CD14-positive monocyte (primary cell): ENCODE results near the gene TTF2. TPM values are rescaled to one million over a fixed set of nuclear protein-coding genes. Genes with fewer than 3 reads are reported as not detected.

Source experiments
- DNase-seq, 3 donors: peaks; one replicate each; pipeline ENCODE4 v3.0.0-alpha.2; 2011 to 2022
- H2AFZ ChIP-seq: 2 replicates; pipeline ENCODE4 v1.6.0; 2012; ENCODE audit warnings: mild to moderate bottlenecking, low read depth, low read length, inconsistent platforms; ENCODE audit not compliant: insufficient read depth, poor library complexity, severe bottlenecking
- H3K27ac ChIP-seq, 2 donors: 1 replicate in 1 of 2; 2 replicates in 1 of 2; pipeline ENCODE4 v1.5.1; 2012 to 2013; ENCODE audit warnings: low read length in 2 of 2, control low read depth in 1 of 2, inconsistent platforms in 1 of 2, low read depth in 1 of 2, mild to moderate bottlenecking in 1 of 2
- H3K27me3 ChIP-seq, 2 donors: one replicate each; pipeline versions ENCODE4 v1.6.0 to v1.6.1; 2011 to 2013; ENCODE audit warnings: low read length in 2 of 2; ENCODE audit not compliant: control insufficient read depth in 2 of 2, insufficient read depth in 2 of 2
- H3K36me3 ChIP-seq, 2 donors: replicated peaks in 1 of 2; 1 replicate in 1 of 2; 2 replicates in 1 of 2; pipeline versions ENCODE4 v1.5.1 to v1.6.1; 2012 to 2013; ENCODE audit warnings: low read length in 2 of 2, control low read depth in 1 of 2, inconsistent platforms in 1 of 2, mild to moderate bottlenecking in 1 of 2; ENCODE audit not compliant: insufficient read depth in 2 of 2, control insufficient read depth in 1 of 2
- H3K4me1 ChIP-seq, 2 donors: 1 replicate in 1 of 2; 2 replicates in 1 of 2; pipeline versions ENCODE4 v1.5.1 to v1.6.1; 2012 to 2013; ENCODE audit warnings: low read length in 2 of 2, control low read depth in 1 of 2, inconsistent platforms in 1 of 2, mild to moderate bottlenecking in 1 of 2, moderate library complexity in 1 of 2; ENCODE audit not compliant: insufficient read depth in 2 of 2, control insufficient read depth in 1 of 2
- H3K4me2 ChIP-seq: replicated peaks from 2 replicates; pipeline ENCODE3; 2012; ENCODE audit warnings: low read length, moderate library complexity, mild to moderate bottlenecking; ENCODE audit not compliant: poor library complexity, severe bottlenecking; ENCODE audit errors: extremely low read depth
- H3K4me3 ChIP-seq, 3 experiments: fragments of 200-600 bp in 1 of 3; sonication (generic) in 1 of 3; replicated peaks in 1 of 3; 1 replicate in 2 of 3; 2 replicates in 1 of 3; pipeline ENCODE4 v1.5.1; 2011 to 2013; ENCODE audit warnings: low read length in 3 of 3, mild to moderate bottlenecking in 3 of 3, control low read depth in 2 of 3, low read depth in 2 of 3, inconsistent platforms in 1 of 3, moderate library complexity in 1 of 3
- H3K79me2 ChIP-seq: 2 replicates; pipeline ENCODE4 v1.6.0; 2012; ENCODE audit warnings: mild to moderate bottlenecking, control low read depth, inconsistent platforms, low read length, moderate library complexity; ENCODE audit not compliant: insufficient read depth
- H3K9ac ChIP-seq: 2 replicates; pipeline ENCODE4 v1.6.0; 2017; ENCODE audit warnings: low read length, mild to moderate bottlenecking; ENCODE audit not compliant: insufficient read depth, poor library complexity, severe bottlenecking
- H3K9me3 ChIP-seq, 2 donors: replicated peaks in 1 of 2; 1 replicate in 1 of 2; 2 replicates in 1 of 2; pipeline versions ENCODE4 v1.5.1 to v1.6.1; 2012 to 2013; ENCODE audit warnings: low read length in 2 of 2, control low read depth in 1 of 2; ENCODE audit not compliant: control insufficient read depth in 1 of 2, insufficient read depth in 1 of 2
- H4K20me1 ChIP-seq: 2 replicates; pipeline ENCODE4 v1.6.0; 2012; ENCODE audit warnings: mild to moderate bottlenecking, low read length, control low read depth, moderate library complexity; ENCODE audit not compliant: insufficient read depth
- H3K27ac Mint-ChIP-seq, 7 donors: one replicate each; pipeline ENCODE4 v1.8.0; 2020; ENCODE audit warnings: mild to moderate bottlenecking in 7 of 7, mixed read lengths in 7 of 7, moderate library complexity in 6 of 7, inconsistent platforms in 2 of 7
- H3K27me3 Mint-ChIP-seq, 3 donors: one replicate each; pipeline ENCODE4 v1.8.0; 2021 to 2022; ENCODE audit warnings: low read depth in 3 of 3, mild to moderate bottlenecking in 3 of 3, mixed read lengths in 3 of 3, moderate library complexity in 3 of 3, inconsistent platforms in 1 of 3
- H3K36me3 Mint-ChIP-seq, 2 donors: one replicate each; pipeline ENCODE4 v1.8.0; 2020; ENCODE audit warnings: mixed read lengths in 2 of 2, inconsistent platforms in 1 of 2, mild to moderate bottlenecking in 1 of 2
- H3K4me1 Mint-ChIP-seq: one replicate; pipeline ENCODE4 v1.8.0; 2020; ENCODE audit warnings: mild to moderate bottlenecking, mixed read lengths
- H3K4me3 Mint-ChIP-seq, 2 donors: one replicate each; pipeline ENCODE4 v1.8.0; 2020; ENCODE audit warnings: mild to moderate bottlenecking in 2 of 2, mixed read lengths in 2 of 2, moderate library complexity in 1 of 2
- H3K9me3 Mint-ChIP-seq, 7 donors: one replicate each; pipeline ENCODE4 v1.8.0; 2020 to 2022; ENCODE audit warnings: mixed read lengths in 7 of 7, mild to moderate bottlenecking in 6 of 7, moderate library complexity in 6 of 7, inconsistent platforms in 2 of 7
- CTCF ChIP-seq: fragments of 200-600 bp; IDR thresholded peaks from one replicate; pipeline ENCODE4 v1.8.0; 2022; ENCODE audit warnings: antibody characterized with exemption, mild to moderate bottlenecking
- WGBS: methylation state at CpG from one replicate; pipeline ENCODE4 v1.1.5; 2013; ENCODE audit warnings: missing lambda C conversion rate; ENCODE audit not compliant: insufficient coverage; 5-methylcytosine and 5-hydroxymethylcytosine counted together
- intact Hi-C, 2 donors: fragments of 100-400 bp; cut with micrococcal nuclease; formaldehyde crosslinking; loops; one replicate each; pipeline versions ENCODE4 v1.15.0 to v1.15.1; 2023
- polyA plus RNA-seq, 3 donors: library from polyadenylated mRNA; depleted of rRNA in 1 of 3; unstranded in 2 of 3; stranded (reverse) in 1 of 3; fragments of 300-500 nt in 2 of 3; fragments of >200 nt in 1 of 3; fragmentation: Illumina TruSeq in 2 of 3; gene quantifications; 1 replicate in 2 of 3; 2 replicates in 1 of 3; pipeline ENCODE4 v1.2.3, GENCODE V29; 2012 to 2021

Gene TTF2
- polyA plus RNA-seq, 3 donors, result 5.6 to 12.9 (median 8.0) TPM

DNA sequence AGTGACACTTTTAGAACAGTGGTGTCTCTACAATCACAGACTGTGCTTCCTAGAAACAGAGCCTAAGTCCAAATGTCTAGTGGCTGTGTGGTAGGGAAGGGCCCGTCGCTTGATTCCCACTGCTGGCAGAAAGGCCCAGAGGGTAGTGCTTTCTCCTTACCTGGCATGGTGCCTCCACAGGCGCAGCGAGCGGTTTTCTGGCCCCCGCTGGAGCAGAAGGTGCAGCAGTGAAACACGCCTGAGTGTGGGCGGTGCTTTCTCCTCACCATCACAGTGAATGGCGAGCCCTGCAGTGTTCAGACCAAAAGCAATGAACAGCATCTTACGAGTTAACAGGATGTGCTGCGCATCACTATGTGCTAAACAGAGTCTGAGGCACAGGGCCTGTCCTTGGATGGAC lies 53.1 kb downstream of the TTF2 start:
- DNase-seq, result no peak

GRCh38 chr1:117114877-117115276 lies 54.8 kb downstream of the TTF2 start:
- DNase-seq, result no peak
- Histone ChIP-seq H3K9me3 (no peaks in the 10 kb centered on the region), H2AFZ (no peak overlapping the region), H3K9ac (no peak overlapping the region), H3K4me1 (no peaks in the 10 kb centered on the region), H3K79me2 (no peaks in the 10 kb centered on the region), H3K36me3 (no peaks in the 10 kb centered on the region), H3K27ac (no peak overlapping the region), H3K4me2 (no peak overlapping the region), H4K20me1 (no peaks in the 10 kb centered on the region), H3K4me3 (no peak overlapping the region), H3K27me3 (no peaks in the 10 kb centered on the region)
- H3K27ac Mint-ChIP-seq, result no peak overlapping the region
- intact Hi-C loops, result no loop called here
- H3K9me3 Mint-ChIP-seq, result no peaks in the 10 kb centered on the region
- no CpG with 5 or more reads among the region's 2 CpGs for WGBS
- no peak overlapping the region for H3K4me3 Mint-ChIP-seq
- peaks cover 2 to 3% of the 10 kb centered on the region in 2 donors for H3K36me3 Mint-ChIP-seq
- no peak for TF ChIP-seq CTCF
- H3K27me3 Mint-ChIP-seq, result no peaks in the 10 kb centered on the region
- no peaks in the 10 kb centered on the region for H3K4me1 Mint-ChIP-seq

More for the DNA sequence above, 53.1 kb downstream of the TTF2 start:
- WGBS, result over 99% methylated on average over 9 of the region's 11 CpGs
- Mint-ChIP-seq H3K27me3 (no peaks in the 10 kb centered on the region), H3K9me3 (no peaks in the 10 kb centered on the region), H3K27ac (peak overlapping the region in 1 of 7 donors; percentile 9), H3K4me1 (no peaks in the 10 kb centered on the region), H3K36me3 (peaks cover 3 to 6% of the 10 kb centered on the region in 2 donors), H3K4me3 (no peak overlapping the region)
- intact Hi-C loops, result no loop called here
- no peak for TF ChIP-seq CTCF
- H3K9ac ChIP-seq, result no peak overlapping the region
- H3K27ac ChIP-seq, result no peak overlapping the region
- no peak overlapping the region for H3K4me3 ChIP-seq
- H2AFZ ChIP-seq, result no peak overlapping the region
- no peak overlapping the region for H3K4me2 ChIP-seq
- H3K36me3 ChIP-seq, result no peaks in the 10 kb centered on the region
- no peaks in the 10 kb centered on the region for H3K27me3 ChIP-seq
- H3K79me2 ChIP-seq, result no peaks in the 10 kb centered on the region
- H3K9me3 ChIP-seq, result no peaks in the 10 kb centered on the region
- no peaks in the 10 kb centered on the region for H4K20me1 ChIP-seq
- H3K4me1 ChIP-seq, result no peaks in the 10 kb centered on the region
